B cell (primary cell): ENCODE data around the gene TSC22D1. TPM values are rescaled to one million over a fixed set of nuclear protein-coding genes. Genes with fewer than 3 reads are reported as not detected.

ENCODE experiments used
- ATAC-seq: fragments of 200-7000 bp; cut with Tn5 transposase; one replicate; pipeline ENCODE4 v1.10.0; 2021; ENCODE audit warnings: low read depth, mild to moderate bottlenecking, moderate number of reproducible peaks, moderate library complexity
- CTCF ChIA-PET: fragments of 350-600 bp; sonication (Branson Sonifier 250); formaldehyde crosslinking; loops from one replicate; lab custom pipeline; 2021; ENCODE audit warnings: antibody characterized with exemption, inconsistent platforms; lab: Charles Lee
- POLR2A ChIA-PET: fragments of 350-600 bp; sonication (Branson Sonifier 250); formaldehyde crosslinking; loops from one replicate; lab custom pipeline; 2021; ENCODE audit warnings: antibody characterized with exemption; lab: Charles Lee
- DNase-seq: peaks from one replicate; pipeline ENCODE4 v3.0.0; 2013
- H2AFZ ChIP-seq: 2 replicates; pipeline ENCODE4 v1.6.1; 2012; ENCODE audit warnings: mild to moderate bottlenecking, low read depth, low read length; ENCODE audit not compliant: insufficient read depth, poor library complexity, severe bottlenecking
- H3K27ac ChIP-seq, 2 donors: 1 replicate in 1 of 2; 2 replicates in 1 of 2; pipeline ENCODE4 v1.5.1; 2012 to 2013; ENCODE audit warnings: low read length in 2 of 2, mild to moderate bottlenecking in 2 of 2, moderate library complexity in 1 of 2
- H3K27me3 ChIP-seq, 4 experiments: fragments of 200-600 bp in 1 of 4; sonication (generic) in 1 of 4; replicated peaks in 1 of 4; 1 replicate in 2 of 4; 2 replicates in 2 of 4; pipeline versions ENCODE4 v1.6.1 to v1.7.0; 2013 to 2016; ENCODE audit warnings: low read length in 3 of 4, mild to moderate bottlenecking in 2 of 4, mixed read lengths in 1 of 4, moderate library complexity in 1 of 4; ENCODE audit not compliant: insufficient read depth in 4 of 4, control insufficient read depth in 3 of 4; ENCODE audit errors: control extremely low read depth in 1 of 4
- H3K36me3 ChIP-seq, 2 experiments: replicated peaks in 1 of 2; 1 replicate in 1 of 2; 2 replicates in 1 of 2; pipeline versions ENCODE4 v1.6.1 to v1.7.1; 2013; ENCODE audit warnings: low read length in 1 of 2; ENCODE audit not compliant: insufficient read depth in 2 of 2, control insufficient read depth in 1 of 2; ENCODE audit errors: control extremely low read depth in 1 of 2, extremely low read depth in 1 of 2
- H3K4me1 ChIP-seq, 2 donors: fragments of 200-600 bp in 1 of 2; sonication (generic) in 1 of 2; 1 replicate in 1 of 2; 2 replicates in 1 of 2; pipeline versions ENCODE4 v1.5.1 to v1.6.1; 2013 to 2017; ENCODE audit warnings: low read length in 2 of 2; ENCODE audit not compliant: control insufficient read depth in 2 of 2, insufficient read depth in 2 of 2
- H3K4me2 ChIP-seq: replicated peaks from 2 replicates; pipeline ENCODE3; 2012; ENCODE audit warnings: mild to moderate bottlenecking, low read depth, low read length; ENCODE audit not compliant: poor library complexity, severe bottlenecking
- H3K4me3 ChIP-seq, 5 experiments: fragments of 200-600 bp in 1 of 5; sonication (generic) in 1 of 5; 1 replicate in 3 of 5; 2 replicates in 2 of 5; pipeline versions ENCODE4 v1.5.1 to v1.7.0; 2011 to 2016; ENCODE audit warnings: low read length in 4 of 5, mild to moderate bottlenecking in 4 of 5, low read depth in 2 of 5, control low read depth in 1 of 5, moderate library complexity in 1 of 5; ENCODE audit not compliant: insufficient read depth in 1 of 5; ENCODE audit errors: control extremely low read depth in 1 of 5, extremely low read depth in 1 of 5
- H3K79me2 ChIP-seq: fragments of 200-600 bp; sonication (generic); one replicate; pipeline ENCODE4 v1.6.0; 2016; ENCODE audit warnings: low read length; ENCODE audit not compliant: control insufficient read depth, insufficient read depth
- H3K9ac ChIP-seq: fragments of 200-600 bp; sonication (generic); 2 replicates; pipeline ENCODE4 v1.6.1; 2017; ENCODE audit warnings: mild to moderate bottlenecking, low read length, moderate library complexity
- H3K9me3 ChIP-seq, 3 donors: one replicate each; pipeline versions ENCODE4 v1.6.1 to v1.7.1; 2013; ENCODE audit warnings: low read length in 2 of 3; ENCODE audit not compliant: control insufficient read depth in 2 of 3, insufficient read depth in 1 of 3; ENCODE audit errors: control extremely low read depth in 1 of 3
- H4K20me1 ChIP-seq: 2 replicates; pipeline ENCODE4 v1.6.0; 2012; ENCODE audit warnings: mild to moderate bottlenecking, low read length; ENCODE audit not compliant: insufficient read depth, control insufficient read depth, poor library complexity, severe bottlenecking
- H3K27ac Mint-ChIP-seq: one replicate; pipeline ENCODE4 v1.8.0; 2021; ENCODE audit warnings: mixed read lengths
- H3K27me3 Mint-ChIP-seq: one replicate; pipeline ENCODE4 v1.8.0; 2021; ENCODE audit warnings: mixed read lengths
- H3K4me1 Mint-ChIP-seq: one replicate; pipeline ENCODE4 v1.8.0; 2021; ENCODE audit warnings: mixed read lengths
- H3K4me3 Mint-ChIP-seq: one replicate; pipeline ENCODE4 v1.8.0; 2021; ENCODE audit warnings: mixed read lengths
- H3K9me3 Mint-ChIP-seq: one replicate; pipeline ENCODE4 v1.8.0; 2022; ENCODE audit warnings: mixed read lengths; ENCODE audit not compliant: insufficient read depth
- CTCF ChIP-seq: fragments of 200-600 bp; IDR thresholded peaks from one replicate; pipeline ENCODE4 v1.8.0; 2022; ENCODE audit warnings: antibody characterized with exemption, mild to moderate bottlenecking
- EZH2 ChIP-seq: IDR thresholded peaks from 2 replicates; pipeline ENCODE4 v1.6.1; 2012; ENCODE audit warnings: borderline replicate concordance, low read depth, mild to moderate bottlenecking, moderate library complexity, low read length; ENCODE audit not compliant: insufficient read depth, poor library complexity, severe bottlenecking
- WGBS: methylation state at CpG from one replicate; pipeline ENCODE4 v1.1.5; 2013; ENCODE audit warnings: missing lambda C conversion rate; ENCODE audit not compliant: insufficient coverage; 5-methylcytosine and 5-hydroxymethylcytosine counted together
- intact Hi-C: fragments of 100-400 bp; cut with micrococcal nuclease; formaldehyde crosslinking; loops from one replicate; pipeline ENCODE4 v1.10.0; 2022
- polyA plus RNA-seq: library from polyadenylated mRNA; depleted of rRNA; stranded (reverse); fragments of >200 nt; gene quantifications from 2 replicates; pipeline ENCODE4 v1.2.3, GENCODE V29; 2012
- total RNA-seq, 2 donors: library from RNA; stranded (reverse); fragments of 120-200 nt in 1 of 2; gene quantifications; 1 replicate in 1 of 2; 2 replicates in 1 of 2; pipeline versions ENCODE4 v1.2.3 to v1.2.4, GENCODE V29; 2013 to 2022

Gene TSC22D1
- total and polyA plus RNA-seq, 2 donors (not counting 1 experiment from before 2014, with no cell fraction given), result 7.0 to 36.6 TPM

- DNase-seq (no peak), ATAC-seq (no peak)
- H3K4me3 Mint-ChIP-seq, result no peak overlapping the region
- H3K4me2 ChIP-seq, result no peak overlapping the region
- H3K4me3 ChIP-seq, result no peak overlapping the region
- peaks cover 0 to 3% (median 0%) of the 10 kb centered on the region in 3 donors for H3K9me3 ChIP-seq
- no peak overlapping the region for H3K27ac Mint-ChIP-seq
- H3K27me3 Mint-ChIP-seq, result peaks cover 22% of the 10 kb centered on the region
- H3K4me1 ChIP-seq, result peaks cover 4 to 9% of the 10 kb centered on the region in 2 donors
- H2AFZ ChIP-seq, result no peak overlapping the region
- no peaks in the 10 kb centered on the region for H3K79me2 ChIP-seq
- WGBS, result 94% methylated on average over 14 of the region's 15 CpGs
- CTCF ChIA-PET, result interaction anchor here (1.4 kb wide), 1 partner anchor 9 kb away, joined by 3 read pairs; no protein-coding TSS in a partner anchor
- H3K4me1 Mint-ChIP-seq, result peaks cover 21% of the 10 kb centered on the region
- H3K9ac ChIP-seq, result no peak overlapping the region
- no peaks in the 10 kb centered on the region for H3K9me3 Mint-ChIP-seq
- peaks cover 0 to 3% (median 0%) of the 10 kb centered on the region in 4 experiments for H3K27me3 ChIP-seq
- no peaks in the 10 kb centered on the region for H4K20me1 ChIP-seq
- H3K36me3 ChIP-seq, result no peaks in the 10 kb centered on the region
- POLR2A ChIA-PET, result no interaction called here
- no peak overlapping the region for H3K27ac ChIP-seq
- intact Hi-C loops, result no loop called here
- TF ChIP-seq EZH2 (no peak), CTCF (no peak)
Measured at GRCh38 chr13:44420376-44421220, 155.5 kb downstream of the TSC22D1 start.

- CTCF ChIA-PET, result no interaction called here
- POLR2A ChIA-PET, result interaction anchor here (0.6 kb wide), 1 partner anchor 17 kb away, joined by 3 read pairs; no protein-coding TSS in a partner anchor
- peak overlapping the region; percentile 25 for H3K4me2 ChIP-seq
- ATAC-seq (peak; percentile 49), DNase-seq (no peak)
- intact Hi-C loops, result no loop called here
- H2AFZ ChIP-seq, result no peak overlapping the region
- peaks cover 0 to 2% (median 0%) of the 10 kb centered on the region in 4 experiments for H3K27me3 ChIP-seq
- peaks cover 0 to 3% (median 0%) of the 10 kb centered on the region in 3 donors for H3K9me3 ChIP-seq
- no peaks in the 10 kb centered on the region for H4K20me1 ChIP-seq
- H3K27ac ChIP-seq, result no peak overlapping the region
- H3K27ac Mint-ChIP-seq, result no peak overlapping the region
- peaks cover 11% of the 10 kb centered on the region for H3K27me3 Mint-ChIP-seq
- no peaks in the 10 kb centered on the region for H3K79me2 ChIP-seq
- 90% methylated on average over 3 of the region's 7 CpGs for WGBS
- peaks cover 16% of the 10 kb centered on the region for H3K4me1 Mint-ChIP-seq
- no peaks in the 10 kb centered on the region for H3K9me3 Mint-ChIP-seq
- H3K4me1 ChIP-seq, result peaks cover 4 to 9% of the 10 kb centered on the region in 2 donors
- H3K36me3 ChIP-seq, result no peaks in the 10 kb centered on the region
- no peak overlapping the region for H3K9ac ChIP-seq
- H3K4me3 ChIP-seq, result no peak overlapping the region
- H3K4me3 Mint-ChIP-seq, result no peak overlapping the region
- no peak for TF ChIP-seq EZH2
- no peak for TF ChIP-seq CTCF
Measured at GRCh38 chr13:44417876-44418275, 158.3 kb downstream of the TSC22D1 start.
